HG03521 (cell line): ENCODE data around the gene ANKRD13D.

Experiments used
- ATAC-seq: cut with Tn5 transposase; IDR thresholded peaks from one replicate; pipeline ENCODE4 v1.9.1; 2021; ENCODE audit warnings: mild to moderate bottlenecking, moderate library complexity; ENCODE audit not compliant: unreplicated experiment

The ANKRD13D gene

GRCh38 chr11:67302571-67303131 lies 13.5 kb downstream of the ANKRD13D start:
- no peak for ATAC-seq

- no peak for ATAC-seq
Measured at GRCh38 chr11:67303132-67303834, 14.2 kb downstream of the ANKRD13D start, which contains the start of gene SSH3. SSH3 (plus strand) TSS chr11:67303530; CDS start chr11:67303626, 96 bp downstream.

GRCh38 chr11:67303835-67304411 lies 14.8 kb downstream of the ANKRD13D start:
- ATAC-seq = no peak

- ATAC-seq = no peak
Measured at GRCh38 chr11:67304511-67305113, 15.5 kb downstream of the ANKRD13D start.

- no peak for ATAC-seq
Measured at GRCh38 chr11:67306769-67307544, 17.9 kb downstream of the ANKRD13D start.

GRCh38 chr11:67307545-67308001 lies 18.5 kb downstream of the ANKRD13D start:
- ATAC-seq = no peak

- ATAC-seq = no peak
Measured at GRCh38 chr11:67308031-67308866, 19.1 kb downstream of the ANKRD13D start.

GRCh38 chr11:67309166-67309565 lies 20.1 kb downstream of the ANKRD13D start:
- no peak for ATAC-seq

GRCh38 chr11:67309661-67310061 lies 20.6 kb downstream of the ANKRD13D start:
- ATAC-seq = no peak

GRCh38 chr11:67310246-67311050 lies 21.3 kb downstream of the ANKRD13D start:
- no peak for ATAC-seq

- ATAC-seq = no peak
Measured at GRCh38 chr11:67311051-67311555, 22.0 kb downstream of the ANKRD13D start.

GRCh38 chr11:67311556-67312082 lies 22.5 kb downstream of the ANKRD13D start:
- no peak for ATAC-seq

- ATAC-seq = no peak
Measured at GRCh38 chr11:67312187-67313021, 23.3 kb downstream of the ANKRD13D start.

- ATAC-seq = no peak
Measured at GRCh38 chr11:67313125-67313890, 24.2 kb downstream of the ANKRD13D start.

GRCh38 chr11:67314218-67314617 lies 25.1 kb downstream of the ANKRD13D start:
- ATAC-seq = no peak

GRCh38 chr11:67315325-67315909 lies 26.3 kb downstream of the ANKRD13D start:
- no peak for ATAC-seq

- no peak for ATAC-seq
Measured at GRCh38 chr11:67316882-67317204, 27.7 kb downstream of the ANKRD13D start.
